Activated T-helper 17 cell treated with anti-CD3 and anti-CD28 coated beads, Interleukin-2, amount 50 U/mL, for 72 hours (primary cell): ENCODE data around the gene MYH13. TPM values are rescaled to one million over a fixed set of nuclear protein-coding genes. Genes with fewer than 3 reads are reported as not detected.

Experiments
- ATAC-seq: fragments of 150-1000 bp; cut with Tn5 transposase; replicated peaks from 2 replicates; pipeline ENCODE4 v1.10.0; 2021; ENCODE audit warnings: mild to moderate bottlenecking, moderate library complexity
- H3K27ac Mint-ChIP-seq: one replicate; pipeline ENCODE4 v1.8.0; 2022; ENCODE audit warnings: mixed read lengths
- H3K27me3 Mint-ChIP-seq: one replicate; pipeline ENCODE4 v1.8.0; 2022; ENCODE audit warnings: mixed read lengths
- H3K36me3 Mint-ChIP-seq: one replicate; pipeline ENCODE4 v1.8.0; 2022; ENCODE audit warnings: low read depth, mild to moderate bottlenecking, mixed read lengths
- H3K4me1 Mint-ChIP-seq: one replicate; pipeline ENCODE4 v1.8.0; 2022; ENCODE audit warnings: mixed read lengths
- H3K4me3 Mint-ChIP-seq: one replicate; pipeline ENCODE4 v1.8.0; 2022; ENCODE audit warnings: mild to moderate bottlenecking, mixed read lengths
- H3K9me3 Mint-ChIP-seq: one replicate; pipeline ENCODE4 v1.8.0; 2022; ENCODE audit warnings: mixed read lengths
- total RNA-seq, 2 donors: library from RNA; stranded (reverse); gene quantifications; one replicate each; pipeline ENCODE4 v1.2.3, GENCODE V29; 2022

MYH13 gene
- total RNA-seq, 2 donors from 2014 or later: not detected

DNA sequence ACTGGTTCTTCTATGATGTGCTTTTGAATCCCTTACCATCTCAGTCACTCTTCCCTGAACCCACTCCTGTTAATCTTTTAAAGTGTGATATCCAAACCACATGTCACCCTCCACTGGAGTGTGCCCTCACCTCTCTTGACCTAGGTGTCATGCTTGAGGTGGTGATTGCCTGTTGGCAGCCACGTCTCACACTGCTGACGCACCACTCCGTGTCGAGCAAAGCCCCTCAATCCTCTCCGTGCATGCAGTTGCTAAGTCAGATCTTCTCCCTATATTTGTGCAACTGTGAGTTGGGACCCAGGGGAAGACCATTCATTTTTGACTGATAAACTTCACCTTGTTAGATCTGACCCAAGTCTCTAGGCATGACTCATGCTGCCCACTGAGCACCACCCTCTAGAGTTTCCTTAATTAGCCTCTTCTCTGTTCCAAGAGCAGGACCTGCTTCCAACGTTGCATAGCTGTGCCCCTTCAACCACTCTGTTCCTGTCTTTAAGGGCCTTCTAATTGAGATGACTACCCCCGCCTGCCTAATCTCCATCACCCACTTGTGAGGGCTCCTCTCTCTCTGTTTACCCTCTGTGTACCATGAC is 2.7 kb downstream of the MYH13 start:
- no peaks in the 10 kb centered on the region for H3K27me3 Mint-ChIP-seq
- no peak overlapping the region for H3K27ac Mint-ChIP-seq
- no peaks in the 10 kb centered on the region for H3K4me1 Mint-ChIP-seq
- H3K9me3 Mint-ChIP-seq: no peaks in the 10 kb centered on the region
- no peaks in the 10 kb centered on the region for H3K36me3 Mint-ChIP-seq
- ATAC-seq: no peak
- H3K4me3 Mint-ChIP-seq: no peak overlapping the region

DNA sequence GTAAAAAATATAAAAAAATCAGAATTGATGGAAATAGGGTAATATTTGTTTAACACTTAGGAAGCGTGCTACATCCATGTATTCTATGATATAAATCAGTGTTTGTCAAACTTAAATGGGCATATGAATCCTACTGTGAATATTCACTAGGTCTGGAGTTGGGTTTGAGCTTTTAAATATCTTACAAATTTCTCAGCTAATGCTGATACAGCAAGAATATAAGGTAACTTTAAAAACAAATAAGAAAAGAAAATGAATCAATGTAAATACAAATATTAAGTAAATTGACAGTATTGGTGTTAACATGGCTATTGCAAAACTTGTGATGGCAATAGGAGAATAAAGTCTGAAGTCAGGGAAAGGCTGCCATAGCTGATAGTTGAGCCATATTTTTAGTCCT is 3.6 kb downstream of the MYH13 start:
- Mint-ChIP-seq H3K36me3 (no peaks in the 10 kb centered on the region), H3K9me3 (no peaks in the 10 kb centered on the region), H3K4me1 (no peaks in the 10 kb centered on the region), H3K27me3 (no peaks in the 10 kb centered on the region), H3K4me3 (no peak overlapping the region), H3K27ac (no peak overlapping the region)
- no peak for ATAC-seq

DNA sequence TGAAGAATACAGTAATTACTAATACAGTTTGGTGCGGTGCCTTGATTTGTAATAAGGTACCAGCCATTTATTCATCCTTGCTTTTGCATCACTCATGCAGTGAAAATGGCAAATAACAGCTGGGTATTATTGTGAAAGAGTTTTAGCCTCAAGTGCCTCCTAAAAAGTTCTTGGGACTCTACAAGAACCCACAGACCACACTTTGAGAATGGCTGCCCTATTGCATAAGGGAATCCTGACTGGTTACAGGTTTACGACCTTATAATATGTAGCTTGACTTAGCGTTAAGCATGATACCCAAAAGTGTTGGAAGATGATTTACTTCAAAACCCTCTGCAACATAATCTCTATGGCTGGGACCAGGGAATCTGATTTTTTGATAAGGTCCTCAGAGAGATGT is 4.2 kb downstream of the MYH13 start:
- Mint-ChIP-seq H3K9me3 (no peaks in the 10 kb centered on the region), H3K4me1 (no peaks in the 10 kb centered on the region), H3K4me3 (no peak overlapping the region), H3K27ac (no peak overlapping the region), H3K27me3 (no peaks in the 10 kb centered on the region), H3K36me3 (no peaks in the 10 kb centered on the region)
- no peak for ATAC-seq

DNA sequence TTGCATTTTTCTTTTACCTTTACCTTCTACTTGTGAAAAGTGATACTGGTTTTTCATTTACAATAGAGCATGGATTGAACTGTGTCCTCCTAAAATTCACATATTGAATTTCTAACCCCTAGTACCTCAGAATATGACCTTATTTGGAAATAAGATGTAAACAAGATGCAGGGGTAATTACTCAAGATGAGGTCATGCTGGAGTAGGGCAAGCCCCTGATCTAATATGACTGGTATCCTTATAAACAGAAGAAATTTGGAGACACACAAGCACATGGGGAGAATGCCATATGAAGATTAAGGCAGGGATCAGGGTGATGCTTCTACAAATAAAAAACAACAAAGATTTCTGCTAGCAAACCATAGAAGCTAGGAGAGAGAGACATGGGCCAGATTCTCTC is 12.2 kb downstream of the MYH13 start:
- H3K4me1 Mint-ChIP-seq: no peaks in the 10 kb centered on the region
- H3K9me3 Mint-ChIP-seq: no peaks in the 10 kb centered on the region
- H3K4me3 Mint-ChIP-seq: no peak overlapping the region
- no peak overlapping the region for H3K27ac Mint-ChIP-seq
- peaks cover 4% of the 10 kb centered on the region for H3K27me3 Mint-ChIP-seq
- ATAC-seq: no peak
- no peaks in the 10 kb centered on the region for H3K36me3 Mint-ChIP-seq

DNA sequence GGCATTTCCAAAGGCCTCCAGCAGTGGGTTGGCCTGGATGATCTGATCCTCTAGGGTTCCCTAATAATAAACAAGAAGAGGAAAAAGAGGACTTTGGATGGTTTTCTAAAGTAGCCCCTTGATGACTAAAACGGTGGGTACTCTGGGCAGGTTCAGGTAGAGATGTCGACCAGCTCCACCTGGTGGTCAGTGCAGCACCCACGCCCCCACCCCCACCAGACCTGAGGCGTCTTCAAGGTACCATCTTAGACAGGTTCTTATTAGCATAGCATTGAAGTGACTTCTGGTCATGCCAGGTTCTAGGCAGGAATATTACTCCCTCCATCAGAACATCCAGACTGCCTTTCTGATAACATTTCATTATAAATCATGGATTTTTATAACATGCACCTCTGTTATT is 15.0 kb downstream of the MYH13 start:
- no peak for ATAC-seq
- Mint-ChIP-seq H3K9me3 (no peaks in the 10 kb centered on the region), H3K36me3 (no peaks in the 10 kb centered on the region), H3K27me3 (peaks cover 4% of the 10 kb centered on the region), H3K27ac (no peak overlapping the region), H3K4me3 (no peak overlapping the region), H3K4me1 (no peaks in the 10 kb centered on the region)

DNA sequence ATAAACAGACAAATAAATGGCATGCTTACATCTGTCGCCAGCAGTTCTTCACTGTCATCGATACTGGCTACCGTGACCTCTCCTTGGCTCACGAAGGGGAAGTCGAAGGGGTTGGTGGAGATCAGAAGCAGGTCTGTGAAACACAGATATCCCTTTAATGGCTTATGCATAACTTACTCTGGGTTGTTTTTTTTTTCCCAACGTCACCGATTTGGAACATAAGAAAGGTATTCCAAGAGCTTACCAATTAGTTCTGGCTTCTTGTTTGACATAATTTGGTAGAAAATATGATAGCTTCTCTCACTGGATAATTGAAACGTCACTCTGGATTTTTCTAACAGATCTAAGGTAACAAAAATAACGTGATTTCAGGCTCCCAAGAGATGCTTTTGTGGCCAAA is 18.2 kb downstream of the MYH13 start:
- H3K4me3 Mint-ChIP-seq: no peak overlapping the region
- ATAC-seq: no peak

DNA sequence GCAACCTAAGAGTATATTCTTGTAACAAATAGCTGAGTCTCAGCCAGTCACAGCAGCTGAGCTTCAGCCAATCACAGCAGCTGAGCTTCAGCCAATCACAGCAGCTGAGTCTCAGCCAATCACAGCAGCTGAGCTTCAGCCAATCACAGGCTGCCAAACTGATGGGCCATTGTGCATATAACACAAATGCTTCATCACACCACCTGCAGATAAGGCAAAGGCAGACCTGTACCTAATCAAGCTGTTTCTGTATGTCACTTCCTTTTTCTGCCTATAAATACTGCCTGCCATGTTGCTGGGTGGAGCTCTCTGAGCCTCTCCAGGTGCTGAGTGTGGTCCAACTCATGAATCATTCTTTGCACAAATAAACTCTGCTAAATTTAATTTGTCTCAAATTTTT is 19.9 kb downstream of the MYH13 start:
- Mint-ChIP-seq H3K27me3 (no peaks in the 10 kb centered on the region), H3K9me3 (no peaks in the 10 kb centered on the region), H3K4me1 (no peaks in the 10 kb centered on the region), H3K4me3 (no peak overlapping the region), H3K36me3 (no peaks in the 10 kb centered on the region), H3K27ac (no peak overlapping the region)
- ATAC-seq: no peak

More for the DNA sequence above, 18.2 kb downstream of the MYH13 start:
- Mint-ChIP-seq H3K36me3 (no peaks in the 10 kb centered on the region), H3K4me1 (no peaks in the 10 kb centered on the region), H3K27me3 (peaks cover 4% of the 10 kb centered on the region), H3K9me3 (no peaks in the 10 kb centered on the region), H3K27ac (no peak overlapping the region)

DNA sequence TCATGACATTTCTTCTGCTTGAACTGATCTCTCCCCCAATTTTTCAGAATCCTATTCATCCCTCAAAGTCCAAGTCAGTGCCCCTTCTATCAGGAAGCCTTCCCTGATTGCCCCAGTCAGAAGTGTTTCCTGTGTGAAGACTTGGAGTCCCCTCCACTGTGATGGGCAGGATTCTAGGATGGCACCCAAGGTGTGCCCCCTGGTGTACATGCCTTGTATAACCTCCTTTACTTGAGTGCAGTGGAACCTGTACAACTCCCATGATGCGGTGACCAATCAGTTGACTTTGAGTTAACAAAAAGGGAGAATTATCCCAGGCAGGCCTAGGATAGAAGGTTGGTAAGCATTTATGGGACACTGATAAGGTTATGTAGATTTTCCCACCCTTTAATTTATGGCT is 23.4 kb downstream of the MYH13 start:
- Mint-ChIP-seq H3K4me1 (no peaks in the 10 kb centered on the region), H3K36me3 (no peaks in the 10 kb centered on the region), H3K27me3 (no peaks in the 10 kb centered on the region), H3K27ac (no peak overlapping the region), H3K4me3 (no peak overlapping the region), H3K9me3 (no peaks in the 10 kb centered on the region)
- ATAC-seq: no peak

DNA sequence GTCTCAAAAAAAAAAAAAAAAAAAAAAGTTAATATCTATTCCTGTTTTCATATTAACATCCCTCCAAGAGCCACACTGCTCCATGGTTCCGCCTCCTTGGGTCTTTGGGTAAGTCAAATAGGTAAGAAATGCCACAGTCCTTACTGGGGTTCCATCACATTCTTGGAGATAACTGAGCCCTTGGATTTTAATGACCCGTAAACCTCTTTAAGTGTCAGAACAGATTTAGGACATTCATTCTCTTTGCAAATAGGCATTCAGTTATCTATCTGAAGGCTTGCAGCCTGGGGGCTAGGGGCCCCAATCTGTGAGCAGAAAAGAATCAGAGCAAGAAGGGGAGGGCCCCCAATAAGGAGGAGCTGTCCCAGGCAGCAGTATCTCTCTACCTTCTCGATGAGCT is 28.0 kb downstream of the MYH13 start:
- Mint-ChIP-seq H3K9me3 (no peaks in the 10 kb centered on the region), H3K4me3 (no peak overlapping the region), H3K27ac (no peak overlapping the region), H3K27me3 (no peaks in the 10 kb centered on the region), H3K4me1 (no peaks in the 10 kb centered on the region), H3K36me3 (no peaks in the 10 kb centered on the region)
- ATAC-seq: no peak

DNA sequence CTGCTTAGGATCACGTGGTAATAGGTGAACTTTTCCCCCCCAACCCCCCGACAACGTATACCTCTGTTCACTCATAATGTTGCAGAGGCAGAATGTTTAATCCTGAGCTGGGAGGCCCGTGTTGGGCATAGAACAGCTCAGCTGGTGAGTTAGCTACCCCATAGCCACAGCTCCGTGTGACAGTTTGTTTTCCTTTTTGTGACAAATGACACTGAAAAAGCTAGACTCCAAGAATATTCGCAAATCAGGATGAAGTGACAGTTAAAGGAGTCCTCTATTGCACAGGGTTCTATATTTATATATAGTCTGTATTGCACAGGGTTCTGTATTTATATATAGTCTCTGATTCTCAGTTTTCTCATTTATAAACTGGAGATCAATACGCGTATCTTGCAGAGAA is 33.8 kb downstream of the MYH13 start:
- no peak for ATAC-seq
- no peaks in the 10 kb centered on the region for H3K4me1 Mint-ChIP-seq
- no peaks in the 10 kb centered on the region for H3K9me3 Mint-ChIP-seq
- no peaks in the 10 kb centered on the region for H3K36me3 Mint-ChIP-seq
- H3K4me3 Mint-ChIP-seq: no peak overlapping the region
- H3K27me3 Mint-ChIP-seq: no peaks in the 10 kb centered on the region
- no peak overlapping the region for H3K27ac Mint-ChIP-seq

DNA sequence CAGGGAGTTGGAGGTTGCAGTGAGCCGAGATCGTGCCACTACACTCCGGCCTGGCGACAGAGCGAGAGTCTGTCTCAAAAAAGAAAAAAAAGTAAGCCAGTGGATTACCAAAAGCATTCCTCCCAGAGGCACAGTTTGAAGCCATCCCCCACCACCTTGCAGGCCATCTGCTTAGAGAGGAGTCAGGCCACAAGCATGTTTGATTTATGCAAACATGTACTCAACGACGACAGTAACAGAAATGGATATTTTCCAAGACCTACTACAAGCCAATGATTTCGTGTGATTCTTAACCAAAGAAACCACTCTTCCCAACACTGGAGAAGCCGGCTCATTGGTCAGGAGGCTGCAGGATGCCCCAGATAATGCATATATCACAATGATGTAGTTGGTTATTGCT is 34.8 kb downstream of the MYH13 start:
- H3K9me3 Mint-ChIP-seq: no peaks in the 10 kb centered on the region
- H3K27me3 Mint-ChIP-seq: no peaks in the 10 kb centered on the region
- no peak overlapping the region for H3K4me3 Mint-ChIP-seq
- no peak overlapping the region for H3K27ac Mint-ChIP-seq
- no peak for ATAC-seq
- H3K4me1 Mint-ChIP-seq: no peaks in the 10 kb centered on the region
- H3K36me3 Mint-ChIP-seq: no peaks in the 10 kb centered on the region

DNA sequence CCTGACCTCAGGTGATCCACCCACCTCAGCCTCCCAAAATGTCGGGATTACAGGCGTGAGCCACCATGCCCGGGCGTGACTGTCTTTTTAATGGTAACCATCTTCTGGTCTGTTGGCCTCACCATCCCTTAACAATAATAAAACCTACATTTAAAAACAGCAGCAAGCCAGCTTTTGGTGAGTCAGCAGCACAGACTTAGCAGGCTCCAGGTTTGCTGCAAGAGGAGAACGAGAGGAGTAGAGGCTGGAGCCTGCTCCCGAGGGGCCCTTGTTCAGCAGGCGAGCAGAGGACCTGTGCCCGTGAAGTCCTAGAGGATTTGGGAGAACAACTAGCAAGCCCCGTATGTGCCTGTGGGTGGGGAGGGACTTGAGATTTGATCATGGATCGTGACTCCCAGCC is 35.7 kb downstream of the MYH13 start:
- no peaks in the 10 kb centered on the region for H3K9me3 Mint-ChIP-seq
- no peaks in the 10 kb centered on the region for H3K4me1 Mint-ChIP-seq
- ATAC-seq: no peak
- no peak overlapping the region for H3K4me3 Mint-ChIP-seq
- no peaks in the 10 kb centered on the region for H3K36me3 Mint-ChIP-seq
- no peak overlapping the region for H3K27ac Mint-ChIP-seq
- no peaks in the 10 kb centered on the region for H3K27me3 Mint-ChIP-seq

DNA sequence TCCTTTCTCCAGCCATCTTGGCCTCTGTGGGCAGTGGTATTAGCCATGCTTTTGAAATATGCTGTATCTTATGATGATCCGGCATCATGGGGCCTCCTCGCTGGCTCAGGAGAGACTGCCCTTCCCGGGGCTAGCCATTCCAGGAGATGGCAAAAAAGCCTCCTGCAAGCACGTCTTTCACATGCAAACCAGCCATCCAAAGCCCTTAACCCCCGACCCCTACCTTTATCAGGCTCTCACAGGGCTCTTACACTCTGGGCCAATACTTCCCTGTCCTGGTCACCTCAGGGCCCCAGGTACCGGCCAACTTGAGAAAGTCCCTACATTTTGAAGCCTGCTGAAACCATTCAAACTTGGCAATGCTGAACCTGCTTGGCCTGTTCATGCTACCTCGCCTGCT is 36.4 kb downstream of the MYH13 start:
- Mint-ChIP-seq H3K9me3 (no peaks in the 10 kb centered on the region), H3K4me3 (no peak overlapping the region), H3K36me3 (no peaks in the 10 kb centered on the region), H3K27me3 (no peaks in the 10 kb centered on the region), H3K27ac (no peak overlapping the region), H3K4me1 (no peaks in the 10 kb centered on the region)
- ATAC-seq: no peak

DNA sequence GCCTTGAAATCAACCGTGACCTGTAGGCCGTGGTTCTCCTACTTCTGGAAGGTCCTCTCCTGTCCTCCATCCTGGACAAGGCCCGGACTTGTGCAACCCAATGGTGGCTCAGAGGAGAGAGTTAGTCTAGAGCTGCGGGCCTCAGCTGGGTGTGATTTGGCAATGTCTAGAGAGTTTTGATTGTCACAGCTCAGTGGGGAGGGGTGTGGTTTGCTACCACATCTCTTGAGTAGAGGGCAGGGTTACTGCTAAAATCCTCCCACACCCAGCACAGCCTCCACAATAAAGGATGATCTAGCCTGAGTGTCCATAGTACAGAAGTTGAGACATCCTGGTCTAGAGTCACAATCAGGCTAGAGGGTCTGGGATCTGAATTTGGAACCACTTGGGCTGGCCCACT is 40.3 kb downstream of the MYH13 start:
- no peak for ATAC-seq
- no peaks in the 10 kb centered on the region for H3K27me3 Mint-ChIP-seq
- H3K4me3 Mint-ChIP-seq: no peak overlapping the region
- no peak overlapping the region for H3K27ac Mint-ChIP-seq
- no peaks in the 10 kb centered on the region for H3K36me3 Mint-ChIP-seq
- H3K4me1 Mint-ChIP-seq: peaks cover 3% of the 10 kb centered on the region
- no peaks in the 10 kb centered on the region for H3K9me3 Mint-ChIP-seq

DNA sequence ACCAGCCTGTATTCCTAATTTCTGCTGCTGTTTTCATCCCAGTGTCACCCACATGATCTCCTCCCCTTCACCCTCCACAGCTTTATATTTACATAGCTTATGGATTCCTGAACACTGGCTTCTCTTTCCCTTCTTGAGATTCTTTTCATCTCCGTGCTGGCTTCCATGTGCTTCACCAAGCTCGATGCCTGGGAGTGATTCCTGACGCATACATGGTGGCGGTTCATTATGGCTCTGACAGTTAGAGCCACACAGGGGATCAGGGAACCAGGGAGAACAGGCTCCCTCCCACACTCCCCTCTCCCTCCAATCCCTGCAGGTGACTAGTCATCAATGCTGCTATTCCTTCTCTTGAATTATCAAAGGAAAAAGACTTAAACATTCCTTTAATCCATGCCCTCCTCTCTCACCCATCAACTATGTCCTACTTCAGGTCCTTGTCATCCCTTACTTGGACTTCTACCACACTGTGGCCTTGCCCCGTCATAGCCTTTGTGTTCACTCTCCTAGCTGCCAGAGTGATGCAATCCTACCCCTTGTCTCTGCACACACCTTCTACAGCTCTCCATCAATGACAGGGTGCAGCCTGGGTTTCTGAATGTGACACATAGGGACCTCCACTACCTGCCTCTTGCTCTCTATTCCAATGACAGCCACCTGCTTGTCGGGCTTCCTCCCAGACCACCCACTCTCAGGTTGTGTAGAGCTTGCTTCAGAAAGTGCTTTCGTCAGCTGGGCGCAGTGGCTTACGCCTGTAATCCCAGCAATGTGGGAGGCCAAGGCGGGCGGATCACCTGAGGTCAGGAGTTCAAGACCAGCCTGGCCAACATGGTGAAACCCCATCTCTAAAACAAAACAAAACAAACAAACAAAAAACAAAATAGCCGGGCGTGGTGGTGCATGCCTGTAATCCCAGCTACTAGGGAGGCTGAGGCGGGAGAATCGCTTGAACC is 43.6 kb downstream of the MYH13 start:
- Mint-ChIP-seq H3K36me3 (no peaks in the 10 kb centered on the region), H3K4me3 (no peak overlapping the region), H3K27me3 (no peaks in the 10 kb centered on the region), H3K27ac (no peak overlapping the region), H3K9me3 (no peaks in the 10 kb centered on the region), H3K4me1 (peaks cover 4% of the 10 kb centered on the region)
- no peak for ATAC-seq
